Right atrium auricular region (tissue), 2 donors: ENCODE data around the gene GASK1A. TPM values are rescaled to one million over a fixed set of nuclear protein-coding genes. Genes with fewer than 3 reads are reported as not detected.

ENCODE experiments used
- DNase-seq: peaks from one replicate; pipeline ENCODE4 v3.0.0-alpha.2; 2019; ENCODE audit warnings: low spot score
- H3K27ac ChIP-seq, 2 donors: fragments of 200-600 bp; sonication (generic); 1 replicate in 1 of 2; 2 replicates in 1 of 2; pipeline ENCODE4 v1.5.1; 2016 to 2019
- H3K27me3 ChIP-seq, 2 donors: fragments of 200-600 bp; sonication (generic); one replicate each; pipeline versions ENCODE4 v1.5.1 to v1.6.0; 2017 to 2019
- H3K36me3 ChIP-seq: fragments of 200-600 bp; sonication (generic); one replicate; pipeline ENCODE4 v1.5.1; 2016
- H3K4me1 ChIP-seq, 2 donors: fragments of 200-600 bp; sonication (generic); one replicate each; pipeline versions ENCODE4 v1.5.1 to v1.6.0; 2017 to 2019
- H3K4me3 ChIP-seq, 2 donors: fragments of 200-600 bp; sonication (generic); 1 replicate in 1 of 2; 2 replicates in 1 of 2; pipeline ENCODE4 v1.5.1; 2017 to 2019; ENCODE audit warnings: mild to moderate bottlenecking in 1 of 2, moderate library complexity in 1 of 2
- H3K9me3 ChIP-seq, 2 donors: fragments of 200-600 bp; sonication (generic); one replicate each; pipeline ENCODE4 v1.5.1; 2019
- total RNA-seq, 2 donors: library from RNA; depleted of rRNA; stranded (reverse); fragments of >200 nt; gene quantifications; one replicate each; pipeline ENCODE4 v1.1.0, GENCODE V29; 2016
- TF ChIP-seq, protein P1 (sequence below), 2 donors: fragments of 200-600 bp; sonication (generic); IDR thresholded peaks; one replicate each; pipeline ENCODE4 v1.5.1; 2019; ENCODE audit warnings: antibody characterized with exemption in 2 of 2

GASK1A gene
- total RNA-seq, 2 donors from 2014 or later, result 1.5 to 2.1 TPM

DNA sequence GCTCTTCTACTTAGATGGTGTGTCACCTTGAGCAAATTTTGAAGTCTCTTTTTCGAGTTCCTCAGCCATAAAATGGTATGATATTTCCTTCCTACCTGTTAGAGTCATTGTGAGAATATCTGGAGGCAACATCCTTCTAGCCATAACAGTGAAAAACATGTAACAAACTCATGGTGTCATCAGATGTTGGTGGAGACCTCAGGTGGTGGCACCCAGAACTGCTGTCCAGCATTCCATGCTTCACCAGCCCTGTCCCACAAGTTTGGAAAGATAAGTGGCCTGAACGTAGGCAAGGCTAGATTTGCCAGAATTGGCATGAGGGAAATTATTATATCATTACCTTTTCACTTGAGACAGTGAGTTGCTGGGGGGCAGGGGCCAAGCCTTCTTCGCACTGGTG, 30.4 kb downstream of the GASK1A start:
- TF ChIP-seq, protein P1, sequence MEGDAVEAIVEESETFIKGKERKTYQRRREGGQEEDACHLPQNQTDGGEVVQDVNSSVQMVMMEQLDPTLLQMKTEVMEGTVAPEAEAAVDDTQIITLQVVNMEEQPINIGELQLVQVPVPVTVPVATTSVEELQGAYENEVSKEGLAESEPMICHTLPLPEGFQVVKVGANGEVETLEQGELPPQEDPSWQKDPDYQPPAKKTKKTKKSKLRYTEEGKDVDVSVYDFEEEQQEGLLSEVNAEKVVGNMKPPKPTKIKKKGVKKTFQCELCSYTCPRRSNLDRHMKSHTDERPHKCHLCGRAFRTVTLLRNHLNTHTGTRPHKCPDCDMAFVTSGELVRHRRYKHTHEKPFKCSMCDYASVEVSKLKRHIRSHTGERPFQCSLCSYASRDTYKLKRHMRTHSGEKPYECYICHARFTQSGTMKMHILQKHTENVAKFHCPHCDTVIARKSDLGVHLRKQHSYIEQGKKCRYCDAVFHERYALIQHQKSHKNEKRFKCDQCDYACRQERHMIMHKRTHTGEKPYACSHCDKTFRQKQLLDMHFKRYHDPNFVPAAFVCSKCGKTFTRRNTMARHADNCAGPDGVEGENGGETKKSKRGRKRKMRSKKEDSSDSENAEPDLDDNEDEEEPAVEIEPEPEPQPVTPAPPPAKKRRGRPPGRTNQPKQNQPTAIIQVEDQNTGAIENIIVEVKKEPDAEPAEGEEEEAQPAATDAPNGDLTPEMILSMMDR (IDR thresholded peaks at IDR 0.05), result no peak
- H3K4me3 ChIP-seq, result no peak overlapping the region
- H3K9me3 ChIP-seq, result no peaks in the 10 kb centered on the region
- H3K4me1 ChIP-seq, result no peaks in the 10 kb centered on the region
- no peak overlapping the region for H3K27ac ChIP-seq
- no peaks in the 10 kb centered on the region for H3K27me3 ChIP-seq
- no peak for DNase-seq
- H3K36me3 ChIP-seq, result no peaks in the 10 kb centered on the region

DNA sequence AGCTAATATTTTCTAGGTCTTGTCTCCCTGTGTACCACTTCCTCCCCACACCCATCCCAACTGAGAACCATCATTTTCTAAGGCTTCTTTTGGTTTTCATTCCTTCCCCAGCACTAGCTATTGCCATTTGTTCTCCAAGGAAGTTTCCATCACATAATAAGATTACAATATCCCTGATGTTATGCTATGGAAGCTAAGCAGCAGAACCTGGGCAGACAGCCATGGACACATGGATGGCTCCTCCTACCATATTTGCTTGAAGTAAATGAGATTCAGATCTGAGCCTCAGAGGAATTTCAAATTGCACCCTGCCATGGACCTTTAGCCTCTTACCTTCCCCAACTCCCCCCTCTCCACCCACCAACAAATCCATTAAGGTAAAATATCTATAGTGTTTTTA, 31.5 kb downstream of the GASK1A start:
- no peak for DNase-seq
- H3K4me3 ChIP-seq, result no peak overlapping the region
- no peaks in the 10 kb centered on the region for H3K27me3 ChIP-seq
- TF ChIP-seq, protein P1 (IDR thresholded peaks at IDR 0.05), result no peak
- H3K4me1 ChIP-seq, result no peaks in the 10 kb centered on the region
- no peaks in the 10 kb centered on the region for H3K9me3 ChIP-seq
- no peak overlapping the region for H3K27ac ChIP-seq
- no peaks in the 10 kb centered on the region for H3K36me3 ChIP-seq

DNA sequence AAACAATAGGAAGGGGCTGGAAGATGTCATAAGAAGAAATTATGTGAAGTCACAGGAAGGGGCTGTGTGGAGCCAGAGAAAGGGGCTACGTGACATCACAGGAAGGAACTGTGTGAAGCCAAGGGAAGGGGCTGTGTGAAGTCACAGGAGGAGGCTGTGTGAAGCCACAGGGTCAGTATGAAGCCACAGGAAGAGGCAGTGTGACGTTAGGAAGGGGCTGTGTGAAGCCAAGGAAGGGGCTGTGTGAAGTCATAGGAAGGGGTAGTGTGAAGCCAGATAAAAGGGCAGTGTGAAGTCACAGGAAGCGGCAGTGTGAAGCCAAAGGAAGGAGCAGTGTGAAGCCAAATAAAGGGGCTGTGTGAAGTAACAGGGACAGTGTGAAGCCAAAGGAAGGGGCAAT, 32.5 kb downstream of the GASK1A start:
- H3K36me3 ChIP-seq, result no peaks in the 10 kb centered on the region
- no peaks in the 10 kb centered on the region for H3K4me1 ChIP-seq
- H3K27ac ChIP-seq, result no peak overlapping the region
- no peaks in the 10 kb centered on the region for H3K27me3 ChIP-seq
- no peak for DNase-seq
- H3K4me3 ChIP-seq, result no peak overlapping the region
- TF ChIP-seq, protein P1 (IDR thresholded peaks at IDR 0.05), result no peak
- no peaks in the 10 kb centered on the region for H3K9me3 ChIP-seq

DNA sequence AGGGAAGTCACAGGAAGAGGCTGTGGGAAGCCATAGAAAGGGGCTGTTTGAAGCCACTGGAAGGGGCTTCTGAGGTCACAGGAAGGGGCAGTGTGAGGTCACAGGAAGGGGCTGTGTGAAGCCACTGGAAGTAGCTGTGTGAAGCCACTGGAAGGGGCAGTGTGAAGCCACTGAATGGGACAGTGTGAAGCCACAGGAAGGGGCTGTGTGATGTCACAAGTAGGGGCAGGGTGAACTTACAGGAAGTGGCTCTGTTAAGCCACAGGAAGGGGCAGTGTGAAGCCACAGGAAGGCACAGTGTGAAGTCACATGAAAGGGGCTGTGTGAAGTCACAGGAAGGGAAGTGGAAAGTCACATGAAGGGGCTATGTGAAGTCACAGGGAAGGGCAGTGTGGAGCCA, 33.1 kb downstream of the GASK1A start:
- Histone ChIP-seq H3K36me3 (no peaks in the 10 kb centered on the region), H3K4me1 (no peaks in the 10 kb centered on the region), H3K9me3 (no peaks in the 10 kb centered on the region), H3K27me3 (no peaks in the 10 kb centered on the region), H3K27ac (no peak overlapping the region), H3K4me3 (no peak overlapping the region)
- no peak for DNase-seq
- TF ChIP-seq, protein P1 (IDR thresholded peaks at IDR 0.05), result no peak

DNA sequence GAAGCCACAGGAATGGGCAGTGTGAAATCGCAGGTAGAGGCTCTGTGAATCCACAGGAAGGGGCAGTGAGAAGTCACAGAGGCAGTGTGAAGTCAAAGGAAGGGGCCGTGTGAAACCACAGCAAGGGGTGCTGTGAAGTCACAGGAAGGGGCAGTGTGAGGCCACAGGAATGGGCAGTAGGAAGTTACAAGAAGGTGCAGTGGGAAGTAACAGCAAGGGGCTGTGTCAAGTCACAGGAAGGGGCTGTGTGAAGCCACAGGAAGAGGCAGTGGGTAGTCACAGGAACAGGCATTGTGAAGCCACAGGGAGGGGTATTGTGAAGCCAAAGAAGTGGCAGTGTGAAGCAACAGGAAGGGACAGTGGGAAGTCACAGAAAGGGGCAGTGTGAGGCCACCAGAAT, 34.1 kb downstream of the GASK1A start:
- H3K4me3 ChIP-seq, result no peak overlapping the region
- no peaks in the 10 kb centered on the region for H3K27me3 ChIP-seq
- TF ChIP-seq, protein P1 (IDR thresholded peaks at IDR 0.05), result no peak
- no peaks in the 10 kb centered on the region for H3K4me1 ChIP-seq
- no peaks in the 10 kb centered on the region for H3K36me3 ChIP-seq
- no peak for DNase-seq
- H3K27ac ChIP-seq, result no peak overlapping the region
- no peaks in the 10 kb centered on the region for H3K9me3 ChIP-seq

DNA sequence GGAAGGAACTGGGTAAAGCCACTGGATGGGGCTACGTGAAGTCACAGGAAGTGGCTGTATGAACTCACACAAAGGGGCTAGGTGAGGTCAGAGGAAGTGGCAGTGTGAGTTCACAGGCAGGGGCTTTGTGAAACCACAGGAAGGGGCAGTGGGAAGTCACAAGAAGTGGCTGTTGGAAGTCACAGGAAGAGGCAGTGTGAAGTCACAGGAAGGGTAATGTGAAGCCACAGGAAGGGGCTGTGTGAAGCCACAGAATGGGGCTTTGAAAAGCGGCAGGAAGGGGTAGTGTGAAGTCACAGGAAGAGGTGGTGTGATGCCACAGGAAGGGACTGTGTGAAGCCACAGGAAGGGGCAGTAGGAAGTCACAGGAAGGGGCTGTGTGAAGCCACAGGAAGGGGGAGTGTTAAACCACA, 34.6 kb downstream of the GASK1A start:
- no peak for DNase-seq
- TF ChIP-seq, protein P1 (IDR thresholded peaks at IDR 0.05), result no peak
- no peaks in the 10 kb centered on the region for H3K4me1 ChIP-seq
- no peaks in the 10 kb centered on the region for H3K36me3 ChIP-seq
- H3K4me3 ChIP-seq, result no peak overlapping the region
- H3K9me3 ChIP-seq, result no peaks in the 10 kb centered on the region
- H3K27me3 ChIP-seq, result no peaks in the 10 kb centered on the region
- no peak overlapping the region for H3K27ac ChIP-seq
